Uterus (tissue), 2 donors: ENCODE data around the gene UBAP1.
"Not testable (repeated sequence)": the region's sequence is repeated elsewhere in the genome, so short reads cannot be mapped to it uniquely, and the experiment has no call there.

Experiments
- CTCF ChIP-seq, 4 experiments: fragments of 200-600 bp in 2 of 4; fragments of 450-650 bp in 2 of 4; sonication (generic) in 2 of 4; IDR thresholded peaks; one replicate each; pipeline ENCODE4 v1.5.1; 2016 to 2019; ENCODE audit warnings: antibody characterized with exemption in 4 of 4, mild to moderate bottlenecking in 2 of 4, moderate library complexity in 1 of 4
- POLR2A ChIP-seq, 2 donors: fragments of 450-650 bp; IDR thresholded peaks; one replicate each; pipeline ENCODE4 v1.6.1; 2016; ENCODE audit warnings: antibody characterized with exemption in 2 of 2, mild to moderate bottlenecking in 1 of 2, moderate library complexity in 1 of 2

GRCh38 chr9:34214354-34215000 lies 35.6 kb downstream of the UBAP1 start:
- TF ChIP-seq CTCF, POLR2A (IDR thresholded peaks at IDR 0.05): not testable (repeated sequence)
